NCI-H2171 treated with DMSO at 0.1 percent for 48 hours (cell line): ENCODE measurements around the gene GNB1L.
"Not testable (repeated sequence)": the region's sequence is repeated elsewhere in the genome, so short reads cannot be mapped to it uniquely, and the experiment has no call there.

Source experiments
- DNase-seq: peaks from one replicate; lab custom pipeline; 2025; lab: John Stamatoyannopoulos, UW

Gene GNB1L

DNA sequence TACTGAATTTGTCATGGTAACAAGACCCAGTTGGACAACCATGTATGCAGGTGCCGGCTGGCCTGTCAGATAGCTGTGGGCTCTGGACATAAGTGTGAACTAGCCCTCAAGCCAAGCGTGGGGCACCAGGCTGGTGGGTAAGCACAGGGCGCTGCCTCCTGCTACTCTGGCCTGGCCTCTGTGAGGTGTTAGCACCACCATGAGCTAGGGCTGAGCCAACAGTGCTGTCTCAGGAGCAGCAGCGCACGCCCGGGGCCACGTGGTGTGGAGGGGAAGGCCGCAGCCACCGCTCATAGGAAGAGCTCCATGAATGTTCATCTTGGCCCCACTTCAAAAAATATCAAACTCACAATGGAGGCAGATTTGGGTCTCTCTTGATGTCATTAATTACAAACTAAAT, 35.3 kb upstream of the GNB1L start:
- no peak for DNase-seq

DNA sequence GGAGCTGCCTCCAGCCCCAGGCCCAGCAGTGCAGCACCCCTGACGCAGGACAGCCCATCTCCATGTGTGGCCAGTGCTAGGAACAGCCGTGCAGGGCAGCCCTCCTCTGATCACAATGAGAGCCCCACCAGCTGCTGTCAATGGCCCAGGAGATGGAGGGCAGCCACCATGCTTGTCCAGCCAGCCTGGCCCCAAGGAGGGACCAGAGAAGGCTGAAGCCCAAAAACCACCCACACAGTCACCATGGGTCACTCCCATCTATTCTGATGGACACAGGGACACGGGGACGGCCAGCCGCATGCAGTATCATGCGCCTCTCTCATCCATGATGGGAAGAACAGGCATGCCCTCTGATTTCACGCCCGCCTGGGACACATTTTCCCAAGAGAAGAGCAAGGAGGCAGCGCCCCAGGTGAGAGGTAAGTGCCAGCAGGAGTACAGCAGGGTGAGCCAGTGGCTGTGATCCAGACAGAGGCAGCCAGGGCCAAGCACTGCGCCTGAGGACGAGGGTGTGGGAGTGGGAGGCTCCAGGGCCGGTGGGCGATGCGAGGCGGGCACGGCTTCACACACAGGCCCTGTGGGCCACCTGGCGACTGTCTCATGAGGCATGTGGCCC, 33.6 kb upstream of the GNB1L start:
- DNase-seq = no peak

DNA sequence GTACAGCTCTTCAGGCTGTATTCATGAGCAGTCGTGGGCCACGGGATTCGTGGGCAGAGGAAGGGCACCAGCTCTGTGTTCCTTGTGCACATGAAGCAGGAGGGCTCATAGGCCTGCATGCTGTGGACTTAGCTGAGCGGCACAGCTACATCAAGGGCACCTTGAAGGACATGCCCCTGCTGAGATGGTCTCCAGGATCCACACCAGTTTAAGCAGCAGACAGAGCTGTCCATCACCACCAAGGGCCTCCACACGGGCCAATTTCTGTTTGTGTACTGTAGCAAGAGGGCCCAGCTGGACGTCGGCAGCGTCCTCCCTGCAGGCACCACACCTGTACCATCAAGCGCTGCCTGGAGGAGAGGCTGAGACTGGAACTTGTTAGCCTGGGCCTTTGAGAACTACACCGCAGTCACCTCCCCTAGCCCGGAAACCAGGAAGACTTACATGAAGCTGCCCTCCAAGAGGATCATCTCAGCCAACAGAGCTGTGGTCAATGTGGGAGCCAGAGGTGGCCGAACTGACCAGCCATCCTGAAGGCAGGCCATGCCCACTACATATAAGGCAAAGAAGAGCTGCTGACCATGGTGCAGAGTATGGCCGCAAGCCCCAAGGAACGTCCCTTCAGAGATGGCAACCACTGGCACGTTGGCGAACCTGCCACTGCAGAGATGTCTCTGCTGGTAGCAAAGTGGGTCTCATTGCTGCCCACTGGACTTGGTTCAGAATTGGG, 32.7 kb upstream of the GNB1L start:
- DNase-seq = no peak

DNA sequence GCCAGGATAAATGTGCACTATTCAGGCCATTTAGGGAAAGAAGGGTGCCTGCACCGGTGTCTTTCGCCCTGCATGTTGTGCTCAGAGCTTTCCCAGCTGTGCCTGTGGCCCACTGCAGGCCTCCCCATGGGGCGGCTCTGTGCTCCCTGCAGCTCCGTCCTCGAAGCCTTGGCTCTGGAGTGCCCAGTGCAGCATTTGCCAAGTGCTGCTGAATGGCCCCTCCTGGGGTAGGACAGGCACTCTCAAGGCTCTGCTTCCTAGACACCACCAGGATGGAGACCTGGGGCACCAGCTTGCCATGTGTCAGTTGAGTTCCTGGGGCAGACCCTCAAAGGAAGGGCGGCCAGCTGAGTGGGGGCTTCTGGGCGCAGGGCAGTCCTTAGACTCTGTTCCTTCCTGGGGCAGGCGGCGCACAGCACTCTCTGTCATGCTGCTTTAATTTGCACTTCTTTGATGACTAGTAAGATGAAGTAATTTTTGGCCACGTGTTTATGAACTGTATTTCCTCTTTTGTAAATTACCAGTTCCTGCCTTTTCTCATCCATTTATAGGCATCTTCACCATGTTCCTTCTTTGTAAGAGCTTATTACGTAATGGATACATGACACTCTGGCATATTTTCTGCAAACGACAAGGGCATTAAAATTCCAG, 32.1 kb upstream of the GNB1L start:
- DNase-seq = no peak

- DNase-seq = no peak
These were observed 31.3 kb upstream of the GNB1L start for GRCh38 chr22:19885841-19886592.

- no peak for DNase-seq
These were observed 30.5 kb upstream of the GNB1L start for GRCh38 chr22:19884954-19885751.

GRCh38 chr22:19884161-19884953, 29.7 kb upstream of the GNB1L start:
- no peak for DNase-seq

DNA sequence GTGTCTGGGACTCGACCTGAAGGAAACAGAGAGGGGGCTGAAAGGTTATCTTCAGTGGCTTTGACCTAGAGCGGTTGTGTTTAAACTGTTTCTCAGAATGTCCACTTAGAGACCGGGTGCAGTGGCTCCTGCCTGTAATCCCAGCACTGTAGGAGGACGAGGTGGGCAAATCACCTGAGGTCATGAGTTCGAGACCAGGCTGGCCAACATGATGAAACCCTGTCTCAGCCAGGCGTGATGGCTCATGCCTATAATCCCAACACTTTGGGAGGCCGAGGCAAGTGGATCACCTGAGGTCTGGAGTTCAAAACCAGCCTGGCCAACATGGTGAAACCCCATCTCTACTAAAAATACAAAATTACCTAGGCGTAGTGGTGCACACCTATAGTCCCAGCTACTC, 28.8 kb upstream of the GNB1L start:
- DNase-seq = not testable (repeated sequence)

DNA sequence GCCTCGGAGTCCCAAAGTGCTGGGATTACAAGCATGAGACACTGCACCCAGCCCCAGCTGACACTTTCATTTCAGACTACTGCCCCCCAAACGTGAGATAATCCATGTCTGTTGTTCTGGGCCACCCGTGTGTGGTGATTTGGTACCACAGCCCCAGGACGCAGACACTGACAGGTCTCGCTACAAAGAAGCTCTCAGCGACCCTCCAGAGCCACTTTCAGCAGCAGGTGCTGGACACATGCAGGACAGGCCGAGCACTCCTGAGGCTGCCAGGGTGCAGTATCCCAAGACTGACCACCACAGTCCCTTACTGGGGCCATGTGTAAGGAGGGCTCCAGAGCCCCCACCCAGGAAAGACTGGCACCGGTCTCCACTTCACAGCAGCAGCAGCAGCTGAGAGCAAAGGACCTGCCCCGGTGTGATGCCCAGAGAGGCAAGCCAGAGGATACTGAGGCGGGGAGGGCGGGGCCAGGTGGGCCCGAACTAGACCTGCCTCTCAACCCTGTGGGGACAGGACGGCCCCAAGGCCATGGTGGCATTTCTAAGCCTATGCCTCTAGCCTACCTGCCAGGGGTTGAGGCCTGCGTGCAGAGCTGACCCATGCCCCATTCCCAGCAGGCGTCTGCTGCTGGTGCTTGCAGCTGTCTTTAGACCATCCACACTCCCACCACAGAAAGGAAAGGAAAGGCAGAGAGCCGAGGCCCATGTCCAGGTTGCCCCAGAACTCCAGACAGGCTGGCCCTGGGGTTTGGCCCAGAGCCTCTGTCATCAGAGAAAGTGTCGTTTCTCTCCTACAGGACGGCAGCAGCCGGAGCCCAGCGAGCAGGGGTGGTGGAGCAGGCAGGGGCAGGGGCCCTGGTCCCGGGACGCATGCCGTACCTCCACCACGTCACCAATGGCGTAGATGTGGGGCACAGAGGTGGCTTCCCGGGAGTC, 28.0 kb upstream of the GNB1L start:
- DNase-seq = no peak

GRCh38 chr22:19880786-19881569, 26.3 kb upstream of the GNB1L start:
- no peak for DNase-seq

- no peak for DNase-seq
These were observed 25.5 kb upstream of the GNB1L start for GRCh38 chr22:19879992-19880785.

DNA sequence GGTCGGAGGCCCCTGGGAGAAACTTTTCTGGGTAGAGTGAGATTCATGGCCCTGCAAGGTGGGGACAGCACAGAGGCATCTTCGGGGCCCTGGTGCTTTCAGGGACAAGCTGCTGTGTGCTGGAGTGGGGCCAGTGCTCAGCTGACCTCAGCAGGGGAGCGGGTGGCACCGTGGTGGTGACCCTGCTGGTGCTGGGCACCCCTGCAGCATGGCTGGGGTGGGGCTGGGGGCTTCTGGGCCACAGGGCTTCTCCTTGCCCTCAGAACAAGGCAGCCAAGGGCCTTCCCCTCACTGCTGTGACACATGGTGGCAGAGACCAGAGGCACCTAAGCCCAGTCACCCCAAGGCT, 24.9 kb upstream of the GNB1L start:
- no peak for DNase-seq

DNA sequence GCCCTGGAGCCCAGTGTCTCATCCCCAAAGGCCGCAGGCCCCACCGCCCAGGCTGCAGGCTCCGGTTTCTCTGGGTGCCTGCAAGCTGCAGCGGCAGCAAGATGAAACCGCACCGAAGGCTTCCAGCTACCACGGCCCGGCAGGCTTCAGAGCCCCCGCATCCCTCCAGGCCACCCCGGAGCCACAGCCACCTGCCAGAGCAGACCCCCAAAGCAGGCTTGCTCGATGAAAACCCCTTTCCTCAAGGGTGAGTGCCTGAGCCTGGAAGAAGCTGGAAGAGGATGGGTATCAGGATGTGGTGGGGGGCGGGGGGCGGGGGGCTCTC, 24.5 kb upstream of the GNB1L start:
- no peak for DNase-seq

DNA sequence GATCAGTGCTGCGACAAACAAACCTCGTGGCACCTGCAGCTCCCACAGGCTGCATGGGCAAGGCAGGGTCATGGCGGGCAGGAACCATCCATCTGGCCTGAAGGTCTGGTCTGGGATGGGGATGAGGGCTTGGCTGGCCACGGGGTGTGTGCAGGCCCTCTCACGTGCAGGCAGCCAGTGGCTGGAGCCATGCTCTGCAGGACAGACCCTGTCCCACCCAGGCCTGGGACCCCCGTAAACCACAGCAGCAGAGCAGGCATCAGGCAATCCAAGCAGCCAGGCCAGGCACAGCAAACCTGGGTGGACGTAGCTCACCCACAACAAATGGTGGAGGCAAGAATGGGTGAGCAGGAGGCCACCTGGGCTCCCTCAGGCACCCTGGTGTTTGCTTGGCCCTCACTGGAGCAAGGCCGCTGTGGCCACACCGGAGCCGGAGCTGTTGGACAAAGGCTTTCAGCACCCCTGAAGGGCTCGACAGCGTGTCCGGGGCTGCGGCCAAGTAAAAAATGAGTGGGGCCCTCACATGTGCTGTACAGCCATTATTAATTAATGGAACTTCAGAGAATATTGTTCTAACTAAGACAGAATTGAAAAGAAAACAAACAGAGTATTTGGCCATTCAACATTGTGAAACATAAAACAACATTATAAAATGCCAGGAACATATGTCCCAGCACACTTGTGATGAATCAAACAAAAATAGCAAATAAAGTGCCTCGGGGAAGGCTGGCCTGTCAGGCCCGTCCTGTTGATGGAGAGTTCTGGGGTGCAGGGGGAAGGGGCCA, 24.0 kb upstream of the GNB1L start:
- DNase-seq = no peak

DNA sequence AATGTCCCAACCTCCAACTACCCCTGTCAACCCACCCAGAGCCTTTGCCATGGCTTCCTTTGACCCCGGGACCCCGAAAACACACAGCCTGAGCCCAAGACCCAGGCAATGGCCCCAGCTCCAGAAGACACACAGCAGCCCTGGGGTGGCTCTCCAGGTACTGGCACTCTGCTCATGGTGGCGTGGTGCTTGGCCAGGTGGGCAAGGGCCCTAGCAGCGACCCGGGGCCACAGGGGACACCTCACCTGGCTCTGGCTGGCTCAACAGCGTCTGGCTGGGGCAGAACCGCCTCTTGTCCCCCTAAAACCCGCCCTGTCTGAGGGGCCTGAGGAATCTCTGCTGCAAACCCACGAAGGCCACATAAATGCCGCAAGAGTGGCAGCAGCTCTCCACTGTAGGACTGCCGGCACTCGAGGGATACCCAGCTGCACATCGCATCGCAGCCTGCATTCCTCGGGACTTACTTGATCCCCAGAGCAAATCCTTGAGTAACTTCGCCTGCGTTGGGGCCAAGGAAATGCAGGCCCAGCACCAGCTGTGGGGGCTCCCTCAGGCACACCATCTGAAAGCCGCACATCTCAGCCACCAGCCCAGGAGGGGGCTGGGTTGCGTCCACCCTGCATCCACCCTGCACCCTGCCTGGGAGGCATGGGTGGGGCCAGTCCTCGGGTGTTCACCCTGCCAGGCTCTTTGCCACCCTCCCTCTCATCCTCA, 23.1 kb upstream of the GNB1L start:
- DNase-seq = no peak

DNA sequence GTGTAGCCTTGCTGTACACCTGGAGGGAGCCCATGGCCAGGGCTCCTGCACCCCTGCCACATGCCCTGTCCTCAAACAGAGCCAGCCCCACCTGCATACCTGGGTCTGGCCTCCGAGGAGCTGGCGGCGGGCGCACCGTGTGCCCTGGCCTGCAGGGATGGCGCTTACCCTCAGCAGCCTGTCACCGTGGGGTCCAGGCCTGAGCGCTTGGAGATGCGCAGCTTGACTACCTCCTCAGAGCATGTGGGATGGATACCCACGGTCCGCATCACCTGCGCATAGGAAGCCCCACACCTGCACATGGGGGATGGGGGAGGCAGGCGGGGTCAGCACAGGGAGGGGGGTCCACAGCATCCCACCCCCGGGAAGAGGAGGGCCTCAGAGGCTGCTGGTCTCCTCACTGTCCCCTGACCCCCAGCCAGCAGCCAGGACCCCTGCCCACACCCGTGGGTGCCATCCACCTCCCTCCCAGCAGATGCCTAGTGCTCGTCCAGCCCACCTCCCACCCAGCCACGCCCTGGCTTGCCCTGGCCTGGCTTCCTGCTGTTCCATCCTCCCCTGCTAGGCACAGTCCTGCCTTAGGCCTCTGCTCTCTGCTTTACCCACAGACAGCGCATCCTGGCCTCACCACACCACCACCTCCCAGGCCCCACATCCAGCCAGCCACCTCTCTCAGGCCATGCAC, 22.4 kb upstream of the GNB1L start:
- DNase-seq = no peak
